Ishikawa (cell line): ENCODE measurements around the gene TRPM5.

ENCODE experiments used
- CEBPB ChIP-seq: IDR thresholded peaks from 2 replicates; pipeline ENCODE4 v1.6.1; 2012
- CREB1 ChIP-seq: IDR thresholded peaks from 2 replicates; pipeline ENCODE4 v1.6.1; 2012; ENCODE audit warnings: low read depth
- EGR1 ChIP-seq: IDR thresholded peaks from 2 replicates; pipeline ENCODE4 v1.6.1; 2012
- EP300 ChIP-seq: IDR thresholded peaks from 2 replicates; pipeline ENCODE4 v1.6.1; 2012; ENCODE audit warnings: borderline replicate concordance
- FOXM1 ChIP-seq: IDR thresholded peaks from 2 replicates; pipeline ENCODE4 v1.6.1; 2012; ENCODE audit warnings: low read depth, borderline replicate concordance
- NFIC ChIP-seq: IDR thresholded peaks from 2 replicates; pipeline ENCODE4 v1.6.1; 2012
- RAD21 ChIP-seq: IDR thresholded peaks from 2 replicates; pipeline ENCODE4 v1.6.1; 2012; ENCODE audit warnings: low read depth
- TAF1 ChIP-seq: IDR thresholded peaks from 2 replicates; pipeline ENCODE4 v1.6.1; 2012; ENCODE audit warnings: low read depth, mild to moderate bottlenecking
- TCF12 ChIP-seq: IDR thresholded peaks from 2 replicates; pipeline ENCODE4 v1.6.1; 2012; ENCODE audit warnings: low read depth
- TEAD4 ChIP-seq: IDR thresholded peaks from 2 replicates; pipeline ENCODE4 v1.6.1; 2012
- YY1 ChIP-seq: IDR thresholded peaks from 2 replicates; pipeline ENCODE4 v1.6.1; 2012; ENCODE audit warnings: low read depth
- ZBTB7A ChIP-seq: IDR thresholded peaks from 2 replicates; pipeline ENCODE4 v1.6.1; 2012; ENCODE audit warnings: low read depth
- TF ChIP-seq, protein P1 (sequence below): IDR thresholded peaks from 2 replicates; pipeline ENCODE4 v1.6.1; 2012
- TF ChIP-seq, protein P2 (sequence below): IDR thresholded peaks from 2 replicates; pipeline ENCODE4 v1.6.1; 2012; ENCODE audit warnings: low read depth, mild to moderate bottlenecking
- TF ChIP-seq, protein P3 (sequence below): IDR thresholded peaks from 2 replicates; pipeline ENCODE4 v1.6.1; 2012

Gene TRPM5

DNA sequence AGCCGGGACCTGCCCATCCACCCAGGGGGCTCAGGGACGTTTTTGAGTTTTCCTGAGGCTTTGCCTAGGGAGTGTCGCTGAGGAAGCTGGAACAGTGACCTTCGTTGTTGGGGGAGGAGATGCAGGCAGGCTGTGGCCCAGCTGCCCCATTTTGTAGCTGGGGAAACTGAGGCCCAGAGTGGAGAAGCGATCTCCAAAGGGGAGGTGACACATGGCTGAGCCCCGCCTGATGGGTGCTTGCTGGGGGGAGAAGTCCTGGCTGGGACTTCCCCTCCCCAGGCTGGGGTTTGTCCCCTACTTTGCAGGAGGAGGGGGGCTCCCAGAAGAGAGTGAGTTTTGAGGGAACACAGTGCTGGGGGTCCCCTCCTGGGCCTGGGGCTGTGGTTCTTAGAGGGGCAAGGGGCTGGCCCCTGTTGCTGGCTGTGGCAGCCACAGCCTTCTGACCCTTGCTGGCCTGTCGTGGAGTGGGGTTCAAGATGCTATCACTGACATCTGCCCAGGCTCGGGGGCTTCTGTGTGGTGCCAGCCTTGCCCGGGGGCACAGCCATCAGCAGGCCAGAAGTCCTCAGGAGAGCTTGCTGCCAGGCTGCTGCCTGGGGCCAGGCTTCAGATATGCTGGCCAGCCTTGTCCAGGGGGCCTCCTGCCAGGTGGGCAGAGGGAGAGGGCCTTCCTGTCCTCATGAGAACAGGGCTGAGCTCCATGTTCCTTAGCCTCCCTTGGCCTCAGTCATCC is 21.9 kb upstream of the TRPM5 start:
- TF ChIP-seq RAD21 (no peak), CREB1 (no peak), CEBPB (no peak), FOXM1 (no peak), TCF12 (no peak), NFIC (no peak), EGR1 (no peak), YY1 (no peak), TEAD4 (no peak), TAF1 (no peak), EP300 (no peak), ZBTB7A (no peak)
- TF ChIP-seq, protein P1, sequence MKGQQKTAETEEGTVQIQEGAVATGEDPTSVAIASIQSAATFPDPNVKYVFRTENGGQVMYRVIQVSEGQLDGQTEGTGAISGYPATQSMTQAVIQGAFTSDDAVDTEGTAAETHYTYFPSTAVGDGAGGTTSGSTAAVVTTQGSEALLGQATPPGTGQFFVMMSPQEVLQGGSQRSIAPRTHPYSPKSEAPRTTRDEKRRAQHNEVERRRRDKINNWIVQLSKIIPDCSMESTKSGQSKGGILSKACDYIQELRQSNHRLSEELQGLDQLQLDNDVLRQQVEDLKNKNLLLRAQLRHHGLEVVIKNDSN = no peak
- TF ChIP-seq, protein P2, sequence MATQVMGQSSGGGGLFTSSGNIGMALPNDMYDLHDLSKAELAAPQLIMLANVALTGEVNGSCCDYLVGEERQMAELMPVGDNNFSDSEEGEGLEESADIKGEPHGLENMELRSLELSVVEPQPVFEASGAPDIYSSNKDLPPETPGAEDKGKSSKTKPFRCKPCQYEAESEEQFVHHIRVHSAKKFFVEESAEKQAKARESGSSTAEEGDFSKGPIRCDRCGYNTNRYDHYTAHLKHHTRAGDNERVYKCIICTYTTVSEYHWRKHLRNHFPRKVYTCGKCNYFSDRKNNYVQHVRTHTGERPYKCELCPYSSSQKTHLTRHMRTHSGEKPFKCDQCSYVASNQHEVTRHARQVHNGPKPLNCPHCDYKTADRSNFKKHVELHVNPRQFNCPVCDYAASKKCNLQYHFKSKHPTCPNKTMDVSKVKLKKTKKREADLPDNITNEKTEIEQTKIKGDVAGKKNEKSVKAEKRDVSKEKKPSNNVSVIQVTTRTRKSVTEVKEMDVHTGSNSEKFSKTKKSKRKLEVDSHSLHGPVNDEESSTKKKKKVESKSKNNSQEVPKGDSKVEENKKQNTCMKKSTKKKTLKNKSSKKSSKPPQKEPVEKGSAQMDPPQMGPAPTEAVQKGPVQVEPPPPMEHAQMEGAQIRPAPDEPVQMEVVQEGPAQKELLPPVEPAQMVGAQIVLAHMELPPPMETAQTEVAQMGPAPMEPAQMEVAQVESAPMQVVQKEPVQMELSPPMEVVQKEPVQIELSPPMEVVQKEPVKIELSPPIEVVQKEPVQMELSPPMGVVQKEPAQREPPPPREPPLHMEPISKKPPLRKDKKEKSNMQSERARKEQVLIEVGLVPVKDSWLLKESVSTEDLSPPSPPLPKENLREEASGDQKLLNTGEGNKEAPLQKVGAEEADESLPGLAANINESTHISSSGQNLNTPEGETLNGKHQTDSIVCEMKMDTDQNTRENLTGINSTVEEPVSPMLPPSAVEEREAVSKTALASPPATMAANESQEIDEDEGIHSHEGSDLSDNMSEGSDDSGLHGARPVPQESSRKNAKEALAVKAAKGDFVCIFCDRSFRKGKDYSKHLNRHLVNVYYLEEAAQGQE = no peak
- TF ChIP-seq, protein P3, sequence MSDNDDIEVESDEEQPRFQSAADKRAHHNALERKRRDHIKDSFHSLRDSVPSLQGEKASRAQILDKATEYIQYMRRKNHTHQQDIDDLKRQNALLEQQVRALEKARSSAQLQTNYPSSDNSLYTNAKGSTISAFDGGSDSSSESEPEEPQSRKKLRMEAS = no peak

DNA sequence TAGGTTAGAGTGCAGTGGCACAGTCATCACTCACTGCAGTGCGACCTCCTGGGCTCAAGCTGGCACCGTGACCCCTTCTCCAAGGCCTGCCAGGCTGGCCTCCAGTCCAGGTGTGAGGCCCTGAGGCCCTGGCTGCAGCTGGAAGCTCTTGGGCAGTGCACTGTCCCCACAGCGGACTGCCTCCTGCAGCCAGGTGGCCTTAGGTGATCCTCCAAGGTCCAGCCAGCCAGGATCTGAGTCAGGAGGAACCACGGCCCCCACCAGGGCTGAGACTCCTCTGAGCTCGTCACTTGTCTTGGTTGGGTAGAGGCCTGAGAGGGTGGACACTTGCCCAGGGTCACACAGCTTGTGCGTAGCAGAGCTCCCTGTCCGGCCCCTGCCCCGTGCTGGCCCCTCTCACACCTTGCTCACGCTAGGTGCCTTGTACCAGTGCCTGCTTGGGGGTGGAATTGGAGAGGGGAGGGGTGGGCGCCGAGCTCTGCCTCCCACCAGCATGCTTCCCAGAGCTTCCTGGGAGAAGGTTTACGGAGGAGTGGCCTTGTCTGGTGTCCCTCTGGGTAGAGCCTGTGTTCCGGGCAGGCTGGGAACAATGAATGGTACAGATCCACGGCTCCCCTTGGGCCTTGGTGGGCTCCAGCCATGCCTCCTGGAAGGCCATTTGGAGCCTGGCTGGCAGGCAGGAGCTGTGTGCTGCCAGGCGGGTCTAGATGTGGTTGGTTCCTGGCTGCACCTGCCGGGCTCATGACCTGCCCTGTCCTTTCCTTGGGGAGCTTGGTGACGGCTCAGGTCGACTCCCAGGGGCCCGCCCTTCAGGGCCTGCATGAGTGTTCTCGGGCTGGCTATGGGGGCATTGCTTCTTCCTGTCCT is 21.1 kb upstream of the TRPM5 start:
- TF ChIP-seq ZBTB7A (no peak), FOXM1 (no peak), YY1 (no peak), RAD21 (no peak)
- TF ChIP-seq, protein P3 = no peak
- TF ChIP-seq, protein P1 = no peak
- TF ChIP-seq, protein P2 = no peak

DNA sequence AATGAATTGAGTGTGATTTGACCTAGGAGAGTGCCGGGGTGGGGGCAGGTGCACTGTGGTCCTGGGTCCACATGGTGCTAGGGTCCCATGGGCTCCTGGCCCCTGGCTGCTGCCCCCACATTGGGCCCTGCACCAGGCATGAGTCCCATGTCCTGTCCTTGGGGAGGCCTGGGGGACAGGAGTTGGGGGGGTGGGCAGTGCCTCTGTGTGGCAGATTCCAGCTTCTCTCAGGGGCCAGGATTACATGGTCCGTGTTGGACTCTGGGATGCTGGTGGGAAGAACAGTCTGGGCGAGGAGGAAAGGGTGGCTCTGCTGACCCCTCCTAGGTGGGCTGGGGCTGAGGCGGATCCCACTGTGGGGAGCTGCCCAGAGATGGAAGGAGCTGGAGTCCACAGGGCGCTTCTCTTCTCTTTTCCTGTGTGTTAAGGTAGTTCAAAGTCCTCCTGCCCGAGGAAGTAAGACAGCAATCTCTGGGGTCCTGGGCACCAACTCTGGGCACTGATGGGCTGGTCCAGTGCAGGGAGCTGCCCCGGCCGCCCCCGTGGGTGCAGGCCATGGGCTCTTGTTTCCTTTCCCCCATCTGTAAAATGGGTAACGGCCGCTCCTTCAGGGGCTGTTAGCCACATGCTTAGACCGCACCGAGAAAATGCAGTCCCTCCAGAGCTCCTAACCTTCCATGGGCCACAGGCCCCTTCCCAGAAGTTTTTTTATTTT is 20.3 kb upstream of the TRPM5 start:
- TF ChIP-seq, protein P1 = no peak
- TF ChIP-seq TAF1 (no peak), EP300 (no peak), YY1 (no peak), NFIC (no peak)

DNA sequence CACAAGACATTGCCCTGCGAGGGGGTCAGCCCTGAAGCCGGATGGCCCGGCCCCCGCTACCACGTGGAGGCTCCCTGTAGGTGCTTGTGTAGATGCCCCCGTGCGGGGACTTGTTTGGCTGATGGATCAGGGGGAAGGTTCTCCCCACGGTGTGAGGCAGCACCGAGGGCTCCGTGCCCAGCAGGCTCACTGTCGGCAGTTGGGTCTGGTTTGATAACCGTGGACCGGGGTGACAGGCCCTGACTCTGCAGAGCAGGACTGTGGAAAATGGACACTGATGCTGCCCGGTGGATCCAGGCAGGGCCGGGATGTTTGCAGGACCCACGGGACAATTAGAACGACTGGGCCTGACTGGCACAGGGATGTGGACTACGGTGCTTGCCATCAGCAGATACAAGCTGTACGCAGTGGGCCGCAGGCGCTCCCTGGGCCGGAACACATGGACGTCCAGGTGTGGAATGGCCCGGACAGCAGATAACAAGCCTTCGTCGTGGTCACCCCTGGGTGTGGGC is 19.5 kb upstream of the TRPM5 start:
- TF ChIP-seq TEAD4 (no peak), CEBPB (no peak), ZBTB7A (no peak)
- TF ChIP-seq, protein P1 = no peak
- TF ChIP-seq, protein P2 = no peak
